ENCODE data around the gene OR2B3.

GRCh38 chr6:29079203-29079602 is 7.9 kb downstream of the OR2B3 start:
- TF ChIP-seq, protein P1, sequence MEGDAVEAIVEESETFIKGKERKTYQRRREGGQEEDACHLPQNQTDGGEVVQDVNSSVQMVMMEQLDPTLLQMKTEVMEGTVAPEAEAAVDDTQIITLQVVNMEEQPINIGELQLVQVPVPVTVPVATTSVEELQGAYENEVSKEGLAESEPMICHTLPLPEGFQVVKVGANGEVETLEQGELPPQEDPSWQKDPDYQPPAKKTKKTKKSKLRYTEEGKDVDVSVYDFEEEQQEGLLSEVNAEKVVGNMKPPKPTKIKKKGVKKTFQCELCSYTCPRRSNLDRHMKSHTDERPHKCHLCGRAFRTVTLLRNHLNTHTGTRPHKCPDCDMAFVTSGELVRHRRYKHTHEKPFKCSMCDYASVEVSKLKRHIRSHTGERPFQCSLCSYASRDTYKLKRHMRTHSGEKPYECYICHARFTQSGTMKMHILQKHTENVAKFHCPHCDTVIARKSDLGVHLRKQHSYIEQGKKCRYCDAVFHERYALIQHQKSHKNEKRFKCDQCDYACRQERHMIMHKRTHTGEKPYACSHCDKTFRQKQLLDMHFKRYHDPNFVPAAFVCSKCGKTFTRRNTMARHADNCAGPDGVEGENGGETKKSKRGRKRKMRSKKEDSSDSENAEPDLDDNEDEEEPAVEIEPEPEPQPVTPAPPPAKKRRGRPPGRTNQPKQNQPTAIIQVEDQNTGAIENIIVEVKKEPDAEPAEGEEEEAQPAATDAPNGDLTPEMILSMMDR (IDR thresholded peaks at IDR 0.05; ENCODE audit: low read depth, low read length) = no peak
- TF ChIP-seq EZH2phosphoT487 (IDR thresholded peaks at IDR 0.05; ENCODE audit: low read depth) = no peak

Measured in OCI-LY3 (cell line).